ENCODE data around the gene LGALSL. TPM values are rescaled to one million over a fixed set of nuclear protein-coding genes. Genes with fewer than 3 reads are reported as not detected.

Gene LGALSL
- 2.7 and 4.7 TPM in 2 replicates for total RNA-seq

DNA sequence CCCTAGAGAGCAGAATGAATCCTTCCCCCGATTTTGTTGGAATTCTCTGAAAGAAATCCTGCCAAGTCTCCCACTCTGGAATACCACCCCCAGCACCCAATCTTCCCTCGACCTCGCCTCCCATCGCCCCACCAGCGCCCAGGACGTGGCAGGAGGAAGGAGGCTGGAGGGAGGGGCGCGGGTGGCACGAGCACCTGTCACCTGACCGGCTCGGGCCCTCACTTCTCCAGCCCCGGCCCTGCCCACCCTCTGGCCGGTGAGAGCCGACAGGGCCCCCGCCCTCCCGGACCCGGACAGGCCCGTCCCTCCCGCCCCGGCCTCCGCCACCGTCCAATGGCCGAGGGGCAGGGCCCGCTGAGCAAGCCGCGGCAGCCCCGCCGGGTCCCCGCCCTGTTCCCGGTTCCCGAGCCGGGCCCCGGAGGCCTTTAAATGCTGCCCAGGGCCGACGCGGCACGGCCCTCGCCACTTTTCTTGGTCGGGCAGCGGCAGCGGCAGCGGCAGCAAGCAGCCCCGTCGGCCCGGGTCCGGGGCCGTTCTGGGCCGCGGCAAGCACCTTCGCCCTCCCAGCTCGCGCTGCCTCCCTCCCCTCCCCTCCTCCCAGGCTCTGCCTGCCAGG is at the start of gene LGALSL:
LGALSL (plus strand) TSS at position 393 of the 616 bp plus-strand sequence. CDS start 384 bp downstream, outside the sequence.

Other genes starting within 250 kb of the LGALSL start
- gene AFTPH, start 70.2 kb downstream of the LGALSL start, total RNA-seq, result 38.0 and 44.5 TPM in 2 replicates
- 8.6 and 15.1 TPM in 2 replicates for gene SERTAD2, start 199.8 kb downstream of the LGALSL start, total RNA-seq

Data from thoracic aorta endothelial cell (primary cell).